ENCODE results near the gene PRKCE.

The PRKCE gene

DNA sequence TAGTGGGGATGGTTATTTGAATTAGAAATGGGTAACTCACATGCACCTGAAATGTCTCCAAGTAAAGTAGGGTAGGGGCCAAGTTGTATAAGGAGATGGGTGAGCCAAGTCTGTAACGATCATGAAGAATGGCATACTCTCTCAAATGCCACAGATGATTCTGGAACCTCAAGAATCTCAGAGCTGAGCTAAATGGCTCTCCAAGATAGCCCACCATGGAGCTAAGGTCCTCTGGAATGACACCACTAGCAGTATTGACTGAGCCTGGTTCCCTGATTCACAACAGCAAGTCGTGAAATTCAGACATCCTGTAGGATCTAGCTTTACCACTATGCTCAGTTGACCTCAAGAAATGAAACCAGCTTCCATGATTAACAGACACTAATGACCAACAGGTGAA, 529.8 kb downstream of the PRKCE start:
- no peak for DNase-seq (ENCODE audit: low spot score in 2 of 2)
- ATAC-seq, result no peak
- H3K9me3 Mint-ChIP-seq, result no peaks in the 10 kb centered on the region
- peaks cover 35% of the 10 kb centered on the region for H3K36me3 Mint-ChIP-seq
- no peak overlapping the region for H3K27ac Mint-ChIP-seq
- H3K4me3 Mint-ChIP-seq, result no peak overlapping the region
- peaks cover 36% of the 10 kb centered on the region for H3K4me1 Mint-ChIP-seq

DNA sequence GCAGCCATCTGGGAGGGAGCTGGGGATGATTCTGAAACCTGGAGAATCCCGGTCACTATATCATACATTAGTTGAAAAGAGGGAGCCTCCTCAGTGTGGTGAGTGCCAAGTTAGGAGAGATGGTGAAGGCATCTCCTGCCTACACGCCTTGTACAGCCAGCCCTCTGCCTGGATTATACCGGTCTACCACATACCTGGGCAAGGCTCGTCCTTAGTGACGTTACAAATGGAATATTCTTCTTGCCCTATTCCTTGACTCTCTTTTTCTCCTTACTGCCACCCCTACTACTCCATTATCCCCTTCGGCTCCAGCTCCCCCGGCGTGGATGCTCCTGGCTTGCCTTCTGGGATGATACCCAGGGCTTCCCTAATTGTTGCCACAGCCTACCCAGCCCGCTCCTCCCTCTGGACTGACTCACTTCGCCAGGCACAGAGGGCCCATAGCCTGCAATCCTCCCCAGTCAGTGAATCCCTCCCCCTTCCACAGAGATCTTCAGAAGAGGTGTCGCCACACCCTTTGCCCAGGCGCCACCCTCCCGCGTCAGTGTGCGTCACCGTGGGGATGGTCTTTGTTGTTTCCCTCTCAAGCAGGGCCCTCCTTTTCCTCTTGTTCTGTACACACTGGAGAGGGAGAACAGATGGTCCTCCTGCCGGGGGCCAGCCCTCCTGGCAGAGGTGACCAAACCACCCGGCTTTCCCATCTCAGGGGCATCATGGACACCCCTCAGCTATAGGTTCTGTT, 530.5 kb downstream of the PRKCE start:
- DNase-seq (ENCODE audit: low spot score in 2 of 2), result no peak
- Mint-ChIP-seq H3K4me1 (peaks cover 38% of the 10 kb centered on the region), H3K9me3 (no peaks in the 10 kb centered on the region), H3K36me3 (peaks cover 38% of the 10 kb centered on the region), H3K4me3 (no peak overlapping the region), H3K27ac (peak overlapping the region; percentile 17)
- ATAC-seq, result no peak

DNA sequence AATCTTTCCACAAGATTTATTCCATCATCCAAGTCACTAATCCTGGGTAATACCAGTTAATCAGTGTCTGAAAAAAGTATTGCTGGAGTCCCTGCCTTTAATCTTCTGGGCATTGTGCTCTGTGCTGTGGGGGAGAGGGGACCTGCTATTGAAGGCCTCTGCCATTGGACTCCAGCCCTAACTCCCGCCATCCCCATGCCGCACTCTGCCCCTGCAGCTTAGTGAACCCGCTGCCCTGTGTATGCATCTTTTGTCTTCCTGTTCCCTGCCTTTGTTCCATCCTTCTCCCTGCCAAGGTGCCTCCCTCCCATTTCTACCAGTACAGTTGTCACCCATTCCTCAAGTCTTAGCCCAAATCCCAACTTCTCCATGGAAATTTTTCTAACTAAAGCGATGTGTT, 532.0 kb downstream of the PRKCE start:
- no peak overlapping the region for H3K27ac Mint-ChIP-seq
- H3K4me3 Mint-ChIP-seq, result no peak overlapping the region
- H3K4me1 Mint-ChIP-seq, result peaks cover 34% of the 10 kb centered on the region
- H3K9me3 Mint-ChIP-seq, result no peaks in the 10 kb centered on the region
- no peak for ATAC-seq
- peaks cover 41% of the 10 kb centered on the region for H3K36me3 Mint-ChIP-seq
- DNase-seq (ENCODE audit: low spot score in 2 of 2), result no peak

DNA sequence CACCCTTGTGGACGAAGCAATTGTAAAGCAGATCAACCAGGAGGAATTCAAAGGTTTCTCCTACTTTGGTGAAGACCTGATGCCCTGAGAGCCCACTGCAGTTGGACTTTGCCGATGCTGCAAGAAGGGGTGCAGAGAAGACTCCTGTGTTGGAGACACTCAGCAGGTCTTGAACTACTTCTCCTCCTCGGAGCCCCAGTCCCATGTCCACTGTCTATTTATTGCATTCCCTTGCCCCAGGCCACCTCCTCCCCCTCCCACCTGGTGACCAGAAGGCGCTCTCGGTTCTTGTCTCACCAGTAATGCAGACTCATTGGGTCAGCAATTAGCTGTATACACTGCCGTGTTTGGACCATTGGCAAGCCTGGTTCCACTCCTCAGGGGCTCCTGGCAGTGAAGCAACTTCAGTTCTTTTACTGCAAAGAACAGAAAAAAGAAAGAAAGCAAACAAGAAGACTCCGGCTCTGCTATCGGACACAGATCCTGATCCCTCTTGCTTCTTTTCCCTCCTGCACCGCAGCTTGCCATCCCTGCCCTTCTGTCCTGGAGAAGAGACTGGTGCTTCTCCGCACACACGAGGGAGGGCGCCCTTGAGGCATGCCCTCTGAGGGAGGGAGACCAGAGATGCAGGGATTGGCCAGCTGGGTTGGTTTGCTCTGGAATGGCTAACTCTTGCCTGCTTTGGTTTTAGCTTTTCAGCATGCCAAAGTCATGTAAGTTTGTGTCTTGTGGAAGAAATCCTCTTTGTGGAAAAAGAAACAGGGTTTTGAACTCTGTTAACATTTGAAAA, 533.5 kb downstream of the PRKCE start:
- Mint-ChIP-seq H3K36me3 (peaks cover 30% of the 10 kb centered on the region), H3K4me1 (peaks cover 19% of the 10 kb centered on the region), H3K27ac (peak overlapping the region; percentile 43), H3K4me3 (no peak overlapping the region), H3K9me3 (no peaks in the 10 kb centered on the region)
- DNase-seq (ENCODE audit: low spot score in 2 of 2) (no peak), ATAC-seq (no peak)

DNA sequence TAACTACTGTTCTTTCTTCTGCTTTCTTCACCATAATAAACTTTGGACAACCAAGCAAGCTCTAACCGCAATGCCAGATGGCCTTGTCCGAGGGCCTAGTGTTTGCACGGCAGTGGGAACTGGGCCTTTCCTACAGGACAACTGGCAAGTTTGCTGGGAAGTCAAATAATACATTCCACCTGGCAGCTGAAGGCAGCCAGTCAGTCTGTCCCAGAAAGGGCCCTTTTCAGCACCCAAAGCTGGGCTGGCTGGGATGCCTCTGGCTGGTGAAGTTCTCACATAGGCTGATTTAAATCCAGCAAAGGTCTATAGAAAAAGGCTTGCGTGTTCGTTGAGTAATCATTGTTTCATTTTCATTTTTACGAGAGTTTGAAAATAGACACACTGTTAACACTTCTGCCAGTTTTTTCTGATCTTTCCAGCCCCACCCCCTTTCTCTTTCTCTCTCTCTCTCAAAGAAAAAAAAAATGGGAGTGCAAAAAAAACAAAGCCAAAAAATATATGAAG, 535.7 kb downstream of the PRKCE start:
- ATAC-seq, result peak; percentile 91
- peak overlapping the region; percentile 56 for H3K4me3 Mint-ChIP-seq

DNA sequence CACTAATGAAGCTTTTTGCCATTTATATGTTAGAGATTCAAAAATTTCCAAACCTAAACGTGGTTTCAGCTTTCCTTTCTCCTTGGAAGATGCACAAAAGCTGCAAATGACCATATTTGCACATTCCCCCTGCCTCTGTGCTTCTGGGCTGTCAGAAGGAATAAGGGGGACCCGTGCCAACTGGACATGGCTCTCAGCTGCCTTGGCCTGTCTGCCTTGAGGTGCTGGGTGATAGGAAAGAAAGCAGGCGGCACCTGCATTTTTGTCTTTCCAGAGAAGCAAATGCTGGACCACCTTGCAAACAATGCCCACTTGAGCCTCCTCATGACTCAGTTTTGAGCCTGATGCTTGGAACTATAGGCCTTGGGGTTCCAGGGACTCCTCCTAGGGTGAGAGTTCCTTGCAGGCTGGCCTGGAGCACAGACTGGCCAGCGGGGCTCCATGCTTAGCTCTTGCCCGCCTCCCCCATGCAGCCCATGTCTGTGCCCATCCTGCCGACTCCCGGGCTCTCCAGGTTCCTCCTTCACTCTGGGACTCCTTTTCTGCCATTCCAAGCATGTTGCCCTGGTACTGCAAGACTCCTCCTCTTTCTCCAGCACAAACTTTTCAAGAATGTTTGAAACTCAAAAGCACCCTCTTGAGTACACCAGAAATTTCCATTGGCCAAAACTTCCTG, 536.7 kb downstream of the PRKCE start:
- Mint-ChIP-seq H3K27ac (no peak overlapping the region), H3K4me1 (peaks cover 17% of the 10 kb centered on the region), H3K36me3 (peaks cover 26% of the 10 kb centered on the region), H3K9me3 (no peaks in the 10 kb centered on the region), H3K4me3 (no peak overlapping the region)
- no peak for ATAC-seq
- peak in 1 of 2 donors; percentile 46 for DNase-seq (ENCODE audit: low spot score in 2 of 2)

More for the DNA sequence above, 535.7 kb downstream of the PRKCE start:
- DNase-seq (ENCODE audit: low spot score in 2 of 2), result peak; percentile 14 to 66
- peaks cover 26% of the 10 kb centered on the region for H3K36me3 Mint-ChIP-seq
- peak overlapping the region; percentile 92 for H3K27ac Mint-ChIP-seq
- no peaks in the 10 kb centered on the region for H3K9me3 Mint-ChIP-seq
- H3K4me1 Mint-ChIP-seq, result peaks cover 17% of the 10 kb centered on the region

DNA sequence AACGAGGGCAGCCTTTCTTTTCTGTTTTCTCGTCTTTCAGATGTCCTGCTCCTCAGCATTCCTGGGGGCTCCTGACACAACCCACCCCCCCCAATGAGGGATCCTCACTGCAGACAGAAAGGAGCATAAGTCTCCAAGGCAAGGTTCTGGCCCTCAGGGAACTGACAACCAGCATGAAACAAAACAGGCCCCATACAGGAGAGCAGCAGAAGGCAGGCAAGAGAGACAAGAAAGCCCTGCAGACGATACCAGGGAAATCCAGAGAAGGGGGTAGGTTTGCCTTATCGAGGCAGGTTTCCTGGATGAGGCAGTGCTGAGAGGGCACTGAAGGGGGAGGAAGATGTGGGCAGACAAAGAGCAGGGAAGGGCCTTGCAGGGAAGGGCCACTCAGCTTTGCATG, 541.9 kb downstream of the PRKCE start:
- no peak for ATAC-seq
- Mint-ChIP-seq H3K27ac (no peak overlapping the region), H3K9me3 (no peaks in the 10 kb centered on the region), H3K4me3 (no peak overlapping the region), H3K36me3 (no peaks in the 10 kb centered on the region), H3K4me1 (peaks cover 12% of the 10 kb centered on the region)
- no peak for DNase-seq (ENCODE audit: low spot score in 2 of 2)

DNA sequence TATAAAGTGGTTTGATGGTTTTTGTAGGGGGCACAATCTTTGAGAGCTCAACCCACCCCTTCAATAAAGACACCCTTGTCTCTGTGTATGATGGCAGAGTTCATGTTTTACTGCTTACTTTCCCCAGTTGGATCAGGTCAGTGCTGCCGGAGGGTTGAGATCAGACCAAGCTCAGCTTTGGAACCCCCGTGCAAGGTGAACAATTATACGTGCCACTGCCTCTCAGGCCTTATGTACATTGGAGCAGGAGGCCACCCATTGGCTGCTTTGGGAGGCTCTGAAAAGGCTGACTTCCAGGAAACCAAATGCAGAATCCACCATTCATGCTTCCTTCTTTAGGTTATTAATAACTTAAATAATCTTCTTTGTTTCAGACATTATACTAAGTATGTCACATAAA, 542.4 kb downstream of the PRKCE start:
- no peaks in the 10 kb centered on the region for H3K9me3 Mint-ChIP-seq
- no peak overlapping the region for H3K4me3 Mint-ChIP-seq
- H3K36me3 Mint-ChIP-seq, result no peaks in the 10 kb centered on the region
- DNase-seq (ENCODE audit: low spot score in 2 of 2) (no peak), ATAC-seq (no peak)
- H3K4me1 Mint-ChIP-seq, result peaks cover 12% of the 10 kb centered on the region
- no peak overlapping the region for H3K27ac Mint-ChIP-seq

DNA sequence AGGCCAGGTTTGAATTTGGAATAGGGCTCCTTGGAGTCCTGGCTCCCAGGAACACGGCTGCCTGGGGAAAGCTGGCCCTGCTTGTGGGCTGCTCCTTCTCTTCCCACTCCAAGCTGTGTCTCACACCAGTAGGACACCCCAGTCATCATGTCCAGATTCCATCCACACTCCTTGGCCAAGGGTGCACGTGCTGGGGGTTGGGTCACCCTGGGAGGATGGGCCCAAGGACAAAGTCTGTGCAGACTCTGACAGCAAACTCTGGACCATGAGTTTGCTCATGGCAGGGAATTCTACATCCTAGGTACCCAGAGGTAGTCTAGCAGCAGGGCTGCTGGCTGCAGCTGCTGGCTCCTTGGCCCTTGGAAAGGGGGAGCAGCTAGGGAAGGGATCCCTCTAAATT, 543.4 kb downstream of the PRKCE start:
- Mint-ChIP-seq H3K27ac (no peak overlapping the region), H3K4me3 (no peak overlapping the region), H3K36me3 (no peaks in the 10 kb centered on the region), H3K9me3 (no peaks in the 10 kb centered on the region), H3K4me1 (peaks cover 15% of the 10 kb centered on the region)
- ATAC-seq (no peak), DNase-seq (ENCODE audit: low spot score in 2 of 2) (no peak)

DNA sequence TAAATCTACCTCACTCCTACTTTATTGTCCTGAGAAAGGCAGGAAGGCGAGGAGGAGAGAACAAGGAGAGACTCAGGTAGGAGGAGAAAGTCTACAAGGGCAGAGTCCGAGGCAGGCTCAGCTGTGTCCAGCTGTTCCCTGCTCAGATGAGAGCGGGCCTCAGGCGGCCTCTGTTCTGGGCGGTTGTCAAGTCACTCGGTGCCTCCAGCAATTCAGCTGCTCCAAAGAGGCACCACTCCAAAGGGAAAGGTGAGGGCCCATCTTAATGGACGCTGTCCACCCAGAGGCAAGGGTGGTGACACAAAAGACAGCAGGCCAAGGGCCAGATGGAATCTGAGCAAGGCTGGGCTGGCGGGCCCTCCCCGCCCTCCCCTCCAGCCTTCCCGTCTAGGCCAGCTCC, 544.3 kb downstream of the PRKCE start:
- Mint-ChIP-seq H3K36me3 (no peaks in the 10 kb centered on the region), H3K4me1 (peaks cover 20% of the 10 kb centered on the region), H3K9me3 (no peaks in the 10 kb centered on the region), H3K27ac (no peak overlapping the region), H3K4me3 (no peak overlapping the region)
- DNase-seq (ENCODE audit: low spot score in 2 of 2) (no peak), ATAC-seq (no peak)

DNA sequence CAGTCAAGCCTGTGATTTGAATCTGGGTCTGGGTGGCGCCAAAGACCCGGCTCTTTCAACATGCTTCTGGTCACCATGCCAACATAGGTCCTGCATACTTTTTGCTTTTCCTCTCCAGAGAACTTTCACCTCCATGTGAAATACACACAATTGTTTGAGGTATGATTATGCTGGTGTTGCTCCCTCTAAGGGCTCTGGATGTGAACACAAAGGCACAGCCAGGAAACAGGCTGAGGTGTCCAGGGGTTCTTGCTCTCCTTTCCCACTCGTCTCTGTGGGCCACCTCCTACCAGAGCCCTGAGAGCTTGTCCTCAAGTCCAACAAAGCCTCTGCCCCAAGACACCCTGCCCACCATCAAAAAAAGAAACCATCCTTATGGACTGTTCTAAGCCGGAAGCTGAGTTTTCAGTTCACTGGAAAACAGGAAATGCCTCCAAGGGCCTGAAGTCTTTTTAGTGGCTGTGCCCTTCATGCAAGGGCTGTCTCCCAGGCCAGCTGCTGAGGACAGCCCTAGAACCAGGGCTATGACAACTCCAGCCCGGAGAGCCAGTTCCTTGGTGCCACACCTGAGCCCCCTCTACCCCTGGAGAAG, 545.5 kb downstream of the PRKCE start:
- Mint-ChIP-seq H3K36me3 (no peaks in the 10 kb centered on the region), H3K4me1 (peaks cover 30% of the 10 kb centered on the region), H3K9me3 (no peaks in the 10 kb centered on the region), H3K4me3 (no peak overlapping the region), H3K27ac (peak overlapping the region; percentile 47)
- ATAC-seq, result no peak
- DNase-seq (ENCODE audit: low spot score in 2 of 2), result no peak

DNA sequence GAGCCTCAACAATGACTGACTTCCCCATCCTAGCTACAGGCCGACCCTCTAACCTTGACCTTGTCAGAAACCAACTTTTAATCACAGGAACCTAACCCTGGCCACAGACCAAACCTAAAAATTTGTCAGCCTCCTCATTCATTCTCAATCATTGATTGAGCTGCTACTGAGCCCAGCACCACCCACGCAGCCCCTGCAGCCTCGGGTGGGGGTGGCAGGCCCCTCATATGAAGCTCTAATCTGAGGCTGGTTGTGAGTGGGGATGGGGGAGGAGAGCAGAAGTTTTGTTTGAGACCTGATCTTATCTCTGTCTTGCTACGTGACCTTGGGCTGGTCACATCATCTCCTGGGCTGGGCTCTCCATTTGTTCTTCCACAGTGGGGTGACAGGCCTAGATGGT, 546.2 kb downstream of the PRKCE start:
- Mint-ChIP-seq H3K4me3 (no peak overlapping the region), H3K9me3 (no peaks in the 10 kb centered on the region), H3K27ac (peak overlapping the region; percentile 47), H3K4me1 (peaks cover 32% of the 10 kb centered on the region), H3K36me3 (no peaks in the 10 kb centered on the region)
- DNase-seq (ENCODE audit: low spot score in 2 of 2), result peak in 1 of 2 donors; percentile 46
- ATAC-seq, result peak; percentile 61

DNA sequence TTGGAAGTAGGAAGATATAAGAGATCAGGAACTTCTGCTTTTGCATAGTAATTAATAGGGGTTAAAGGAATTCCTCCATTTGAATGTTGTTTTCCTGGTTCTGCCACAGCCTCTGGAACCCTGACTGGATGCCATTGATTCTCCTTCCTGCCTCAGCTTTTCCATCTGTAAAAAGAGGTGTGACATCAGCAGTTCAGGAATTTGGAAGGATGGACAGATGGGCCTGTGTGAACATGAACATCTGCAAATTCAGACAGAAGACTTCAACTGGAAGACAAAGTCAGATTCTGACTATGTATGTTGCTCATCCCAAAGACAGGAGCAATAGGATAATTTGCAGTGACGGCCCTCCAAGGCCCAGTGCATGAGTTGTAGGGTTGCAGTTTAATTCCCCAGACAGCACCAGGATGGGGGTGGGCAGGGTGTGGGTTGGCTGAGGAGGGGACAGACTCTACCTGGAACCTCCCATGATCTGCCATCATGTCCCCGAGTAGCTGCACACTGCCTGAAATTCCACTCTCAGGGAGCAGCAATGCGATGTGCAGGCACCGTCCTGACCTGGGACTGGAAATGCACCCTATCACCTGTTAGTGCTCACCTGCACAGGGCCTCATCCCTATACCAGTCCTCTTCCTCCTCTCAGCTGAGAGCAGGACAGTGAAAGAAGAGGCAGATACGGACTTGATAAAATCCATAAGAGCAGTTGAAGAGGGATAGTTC, 546.8 kb downstream of the PRKCE start:
- Mint-ChIP-seq H3K36me3 (no peaks in the 10 kb centered on the region), H3K9me3 (no peaks in the 10 kb centered on the region), H3K27ac (no peak overlapping the region), H3K4me3 (no peak overlapping the region), H3K4me1 (peaks cover 39% of the 10 kb centered on the region)
- no peak for DNase-seq (ENCODE audit: low spot score in 2 of 2)
- ATAC-seq, result no peak

DNA sequence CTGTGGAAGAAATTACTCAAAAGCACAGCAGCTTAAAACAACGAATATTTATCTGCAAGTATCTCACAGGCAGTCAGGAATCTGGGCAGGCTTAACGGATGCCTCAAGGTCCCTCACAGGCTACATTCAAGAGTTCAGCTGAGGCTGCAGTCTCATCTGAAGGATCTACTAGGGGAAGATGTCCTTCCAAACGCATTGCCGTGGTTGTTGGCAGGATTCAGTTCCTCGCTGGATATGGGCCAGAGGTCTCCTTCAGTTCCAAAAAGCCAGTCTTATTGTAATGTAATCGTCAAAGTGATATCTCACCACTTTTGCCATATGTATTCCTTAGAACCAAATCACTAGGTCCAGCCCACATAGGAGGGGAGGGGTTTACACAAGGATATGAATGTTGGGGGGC, 547.5 kb downstream of the PRKCE start:
- peaks cover 44% of the 10 kb centered on the region for H3K4me1 Mint-ChIP-seq
- DNase-seq (ENCODE audit: low spot score in 2 of 2) (no peak), ATAC-seq (no peak)
- H3K36me3 Mint-ChIP-seq, result no peaks in the 10 kb centered on the region
- no peak overlapping the region for H3K27ac Mint-ChIP-seq
- no peaks in the 10 kb centered on the region for H3K9me3 Mint-ChIP-seq
- no peak overlapping the region for H3K4me3 Mint-ChIP-seq
